Measurements from ENCODE around the gene HMG20A.

GRCh38 chr15:77525907-77526594 is 105.4 kb downstream of the HMG20A start:
- TF ChIP-seq CTCF (IDR thresholded peaks at IDR 0.05) (no peak), ZFX (IDR thresholded peaks at IDR 0.05; ENCODE audit: borderline replicate concordance) (no peak)

Measured in 22Rv1 (cell line).